Mucosa of stomach (tissue), 1 donor: ENCODE measurements around the gene INSR.

ENCODE experiments used
- H3K27me3 ChIP-seq: one replicate; pipeline ENCODE4 v1.7.0; 2013; ENCODE audit warnings: mild to moderate bottlenecking, low read length; ENCODE audit not compliant: control insufficient read depth, insufficient read depth
- H3K36me3 ChIP-seq: one replicate; pipeline ENCODE4 v1.7.0; 2013; ENCODE audit warnings: low read length; ENCODE audit not compliant: control insufficient read depth, insufficient read depth
- H3K4me1 ChIP-seq: one replicate; pipeline ENCODE4 v1.7.0; 2013; ENCODE audit warnings: mild to moderate bottlenecking, low read length; ENCODE audit not compliant: control insufficient read depth, insufficient read depth
- H3K4me3 ChIP-seq: one replicate; pipeline ENCODE4 v1.7.0; 2013; ENCODE audit warnings: low read length
- H3K9ac ChIP-seq: one replicate; pipeline ENCODE4 v1.7.0; 2013; ENCODE audit warnings: mild to moderate bottlenecking, low read length, moderate library complexity
- H3K9me3 ChIP-seq: one replicate; pipeline ENCODE4 v1.7.0; 2013; ENCODE audit warnings: mild to moderate bottlenecking, low read length, moderate library complexity; ENCODE audit not compliant: control insufficient read depth
- donor health status: Pancreatic carcinoma.

The INSR gene

DNA sequence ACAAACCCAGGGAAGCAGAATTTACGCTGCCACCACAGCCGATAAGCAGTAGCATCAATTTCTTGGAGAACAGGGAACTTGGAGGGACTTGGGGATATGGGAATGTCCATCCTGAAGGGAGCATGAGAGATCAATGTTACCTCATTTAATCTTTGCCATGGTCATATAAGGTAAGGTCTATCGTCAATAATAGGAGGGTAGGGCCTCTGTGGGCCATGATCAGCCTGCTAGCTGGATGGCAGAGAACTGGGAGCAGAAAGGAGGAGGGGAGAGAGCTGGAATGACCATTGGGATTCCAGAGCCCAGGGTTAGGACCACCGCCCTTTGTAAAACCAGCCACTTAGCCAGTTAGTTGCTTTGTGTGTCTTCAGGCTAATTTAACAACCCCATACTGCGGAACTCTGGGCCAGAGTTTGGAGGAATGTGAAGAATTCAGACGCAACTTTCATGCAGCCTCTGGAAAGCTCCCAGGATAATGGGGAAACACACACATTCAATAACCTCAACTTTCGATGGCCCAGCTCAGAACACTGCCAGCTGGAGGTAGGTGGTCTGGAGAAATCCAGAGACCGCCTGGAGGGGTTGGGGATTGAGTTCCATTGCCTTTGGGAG lies 184.4 kb downstream of the INSR start:
- Histone ChIP-seq H3K9me3 (no peaks in the 10 kb centered on the region), H3K27me3 (no peaks in the 10 kb centered on the region), H3K36me3 (no peaks in the 10 kb centered on the region), H3K4me1 (no peaks in the 10 kb centered on the region), H3K9ac (no peak overlapping the region), H3K4me3 (no peak overlapping the region)

DNA sequence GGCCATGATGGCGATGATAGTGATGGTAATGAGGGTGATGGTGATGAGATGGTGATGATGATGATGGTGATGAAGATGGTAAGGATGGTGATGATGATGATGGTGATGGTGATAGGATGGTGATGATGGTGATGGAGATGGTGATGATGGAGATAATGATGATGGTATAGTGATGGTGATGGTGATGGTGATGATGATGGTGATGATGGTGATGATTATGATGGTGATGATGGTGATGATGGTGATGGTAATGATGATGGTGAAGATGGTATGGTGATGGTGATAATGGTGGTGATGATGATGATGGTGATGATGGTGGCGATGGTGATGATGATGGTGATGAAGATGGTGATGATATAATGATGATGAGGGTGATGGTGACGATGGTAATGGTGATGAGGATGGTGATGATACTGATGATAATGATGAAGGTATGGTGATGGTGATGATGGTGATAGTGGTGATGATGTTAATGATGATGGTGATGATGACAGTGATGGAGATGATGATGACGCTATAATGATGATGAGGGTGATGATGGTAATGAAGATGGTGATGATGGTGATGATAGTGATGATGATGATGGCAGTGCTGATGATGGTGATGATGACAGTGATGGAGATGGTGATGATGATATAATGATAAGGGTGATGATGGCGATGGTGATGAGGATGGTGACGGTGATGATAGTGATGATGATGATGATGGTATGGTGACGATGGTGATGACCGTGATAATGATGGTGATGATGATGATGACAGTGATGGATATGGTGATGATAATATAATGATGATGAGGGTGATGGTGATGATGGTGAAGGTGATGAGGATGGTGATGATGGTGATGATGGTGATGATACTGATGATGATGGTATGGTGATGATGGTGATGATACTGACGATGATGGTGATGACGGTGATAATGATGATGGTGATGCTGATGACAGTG lies 187.2 kb downstream of the INSR start:
- Histone ChIP-seq H3K9me3 (no peaks in the 10 kb centered on the region), H3K36me3 (no peaks in the 10 kb centered on the region), H3K4me1 (no peaks in the 10 kb centered on the region), H3K9ac (no peak overlapping the region), H3K4me3 (no peak overlapping the region), H3K27me3 (no peaks in the 10 kb centered on the region)

DNA sequence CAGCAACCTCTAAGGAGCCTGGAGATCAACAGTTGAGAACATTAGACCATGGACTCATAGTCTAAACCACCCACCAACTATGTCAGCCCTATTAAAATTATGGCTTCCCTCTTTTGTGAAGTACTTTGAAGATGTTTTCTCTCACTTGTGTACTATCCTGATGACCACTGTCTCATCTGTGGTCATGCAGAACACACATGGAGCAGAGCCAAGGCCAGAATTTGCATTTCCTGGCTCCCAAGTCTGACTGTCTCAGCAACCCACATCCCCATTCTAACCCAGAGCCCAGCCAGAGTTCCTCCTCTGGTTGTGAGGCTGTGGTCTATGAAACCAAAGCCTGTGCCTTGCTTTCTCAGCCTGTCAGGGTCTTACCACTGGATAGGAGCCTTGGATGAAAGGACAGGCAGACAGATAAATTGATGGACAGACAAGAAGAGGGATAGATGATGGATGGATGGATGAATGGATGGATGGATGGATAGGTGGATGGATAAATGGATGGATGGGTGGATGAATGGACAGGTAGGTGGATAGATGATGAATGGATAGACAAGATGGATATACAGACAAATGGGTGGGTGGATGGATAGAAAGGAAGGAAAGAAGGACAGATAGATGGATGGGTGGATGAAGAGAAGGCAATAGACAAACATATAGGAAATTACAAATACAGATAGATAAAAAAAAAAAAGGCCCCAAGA lies 189.3 kb downstream of the INSR start:
- H3K4me1 ChIP-seq = peaks cover 15% of the 10 kb centered on the region
- H3K9me3 ChIP-seq = no peaks in the 10 kb centered on the region
- no peaks in the 10 kb centered on the region for H3K36me3 ChIP-seq
- H3K9ac ChIP-seq = no peak overlapping the region
- peaks cover 4% of the 10 kb centered on the region for H3K27me3 ChIP-seq
- no peak overlapping the region for H3K4me3 ChIP-seq

DNA sequence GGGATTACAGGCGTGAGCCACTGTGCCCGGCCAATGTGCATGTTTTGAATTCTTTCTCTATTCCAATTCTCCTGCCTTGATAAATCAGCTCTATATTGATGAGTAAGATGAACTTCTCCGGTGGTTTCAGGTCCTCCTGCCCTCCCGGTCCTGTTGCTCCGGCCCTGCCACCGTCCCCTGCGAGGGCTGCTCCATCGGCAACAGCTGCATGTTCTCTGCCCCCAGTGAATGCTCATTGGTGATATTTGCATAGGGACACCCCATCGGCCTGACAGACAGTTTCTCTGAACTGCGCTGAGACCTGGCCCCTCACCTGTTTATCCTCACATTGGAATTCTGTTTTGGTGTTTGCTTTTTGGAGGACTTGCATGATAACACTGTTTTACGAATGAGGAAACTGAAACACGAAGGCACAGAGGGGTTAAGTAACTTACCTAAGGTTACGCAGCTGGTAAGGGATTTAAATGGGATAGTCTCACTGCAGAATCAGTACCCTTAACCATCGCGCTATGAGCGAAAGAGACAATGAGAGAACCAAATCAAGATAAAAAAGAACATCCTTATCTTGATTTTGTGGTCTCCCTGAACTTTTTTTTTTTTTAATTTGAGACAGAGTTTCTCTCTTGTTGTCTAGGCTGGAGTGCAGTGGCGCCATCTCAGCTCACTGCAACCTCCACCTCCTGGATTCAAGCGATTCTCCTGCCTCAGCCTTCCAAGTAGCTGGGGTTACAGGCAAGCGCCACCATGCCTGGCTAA lies 192.5 kb downstream of the INSR start:
- H3K9me3 ChIP-seq = no peaks in the 10 kb centered on the region
- H3K36me3 ChIP-seq = no peaks in the 10 kb centered on the region
- no peak overlapping the region for H3K4me3 ChIP-seq
- H3K4me1 ChIP-seq = peaks cover 17% of the 10 kb centered on the region
- no peak overlapping the region for H3K9ac ChIP-seq
- H3K27me3 ChIP-seq = peaks cover 4% of the 10 kb centered on the region

DNA sequence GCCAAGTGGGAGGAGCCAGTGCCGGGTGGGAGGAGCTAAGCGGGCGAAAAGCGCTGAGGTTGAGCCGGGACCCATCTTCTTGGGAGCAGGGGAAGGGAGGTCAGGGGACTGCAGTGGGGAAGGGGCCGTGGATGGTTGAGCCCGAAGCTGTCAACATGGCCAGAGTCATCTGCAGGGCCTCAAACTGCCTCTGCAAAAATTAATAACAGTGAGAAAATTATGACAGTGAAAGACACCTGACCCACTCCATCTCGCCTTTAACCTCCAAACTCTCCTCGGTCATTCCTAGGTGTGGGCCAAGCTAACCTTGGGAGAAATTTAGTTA lies 194.7 kb downstream of the INSR start:
- Histone ChIP-seq H3K27me3 (peaks cover 4% of the 10 kb centered on the region), H3K36me3 (no peaks in the 10 kb centered on the region), H3K9me3 (no peaks in the 10 kb centered on the region), H3K9ac (peak overlapping the region; percentile 94), H3K4me1 (peaks cover 17% of the 10 kb centered on the region), H3K4me3 (peak overlapping the region; percentile 80)

DNA sequence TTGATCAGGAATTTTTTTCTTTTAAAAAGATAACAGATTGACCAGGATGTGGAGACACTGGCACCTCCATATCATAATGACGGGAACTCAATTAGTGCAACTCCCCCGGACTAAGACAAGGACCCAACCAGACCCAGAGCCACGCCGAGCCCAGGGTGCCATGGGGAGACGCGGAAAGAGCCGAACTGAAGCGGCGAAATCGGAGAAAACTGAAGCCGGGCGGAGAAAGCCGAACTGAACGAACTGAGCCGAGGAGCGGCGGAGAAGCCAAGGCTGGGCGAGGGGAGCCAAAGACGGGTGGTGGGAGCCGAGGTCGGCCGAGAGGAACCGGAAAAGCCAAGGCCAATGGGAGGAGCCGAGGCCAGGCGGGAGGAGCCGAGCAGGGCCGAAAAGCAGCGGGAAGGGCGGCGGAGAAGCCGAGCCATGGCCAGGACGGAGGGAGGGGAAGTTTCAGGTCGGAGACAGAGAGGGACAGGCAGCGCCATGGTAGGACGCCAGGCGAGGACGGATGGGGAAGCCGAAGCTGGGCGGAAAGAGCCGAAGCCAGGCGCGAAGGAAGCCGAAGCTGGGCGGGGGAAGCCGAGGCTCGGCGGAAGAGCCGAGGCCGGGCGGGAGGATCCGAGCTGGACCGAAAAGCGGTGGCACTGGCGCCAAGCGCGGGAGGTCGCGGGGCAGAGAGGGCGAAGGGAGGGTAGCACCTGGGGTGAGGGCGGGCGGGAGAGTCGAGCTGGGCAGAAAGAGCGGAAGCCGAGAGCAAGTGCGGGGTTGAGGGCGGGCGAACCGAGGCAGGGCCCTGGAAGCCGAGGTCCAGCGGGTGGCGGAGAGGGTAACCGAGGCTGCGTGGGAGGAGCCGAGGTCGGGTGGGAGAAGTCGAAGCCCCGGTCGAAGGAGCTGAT lies 195.3 kb downstream of the INSR start:
- Histone ChIP-seq H3K36me3 (no peaks in the 10 kb centered on the region), H3K9me3 (no peaks in the 10 kb centered on the region), H3K9ac (peak overlapping the region; percentile 94), H3K27me3 (peaks cover 4% of the 10 kb centered on the region), H3K4me1 (peaks cover 17% of the 10 kb centered on the region), H3K4me3 (peak overlapping the region; percentile 80)

DNA sequence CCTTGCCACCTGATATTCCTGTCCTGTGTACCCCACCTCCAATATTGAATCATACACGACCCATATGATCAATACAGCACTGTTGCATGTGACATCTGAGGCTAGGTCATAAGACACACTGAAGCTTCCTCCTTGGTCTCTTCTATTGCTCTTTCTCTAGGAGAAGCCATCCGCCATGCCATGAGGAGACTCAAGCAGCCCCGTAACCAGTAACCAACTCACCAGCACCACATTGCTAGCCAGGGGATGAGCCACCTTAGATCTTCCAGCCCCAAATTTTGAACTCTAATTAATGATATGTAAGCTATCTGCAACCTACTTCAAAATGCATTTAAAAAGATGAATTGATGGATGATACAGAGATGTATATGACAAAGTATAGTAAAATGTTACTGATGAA lies 196.1 kb downstream of the INSR start:
- peaks cover 17% of the 10 kb centered on the region for H3K4me1 ChIP-seq
- H3K4me3 ChIP-seq = peak overlapping the region; percentile 80
- H3K36me3 ChIP-seq = no peaks in the 10 kb centered on the region
- H3K9ac ChIP-seq = no peak overlapping the region
- H3K9me3 ChIP-seq = no peaks in the 10 kb centered on the region
- H3K27me3 ChIP-seq = peaks cover 4% of the 10 kb centered on the region

DNA sequence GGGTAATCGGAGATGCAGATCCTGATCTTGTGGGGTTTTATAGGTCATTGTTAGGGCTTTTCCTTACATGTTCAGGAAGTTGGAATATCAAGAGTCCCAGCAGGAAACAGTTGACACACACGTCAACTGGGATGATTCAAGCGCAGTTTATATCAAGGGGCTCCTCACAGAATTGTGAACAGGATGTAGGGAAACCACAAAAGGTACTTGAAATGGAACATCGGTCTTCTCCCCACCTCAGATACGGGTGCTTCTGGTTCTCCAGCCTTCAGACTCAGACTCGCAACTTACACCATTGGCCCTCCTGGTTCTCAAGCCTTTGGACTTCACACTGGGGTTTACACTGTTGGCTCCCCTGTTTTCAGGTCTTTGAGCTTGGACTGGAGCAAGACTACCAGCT lies 205.2 kb downstream of the INSR start:
- Histone ChIP-seq H3K9me3 (peaks cover 12% of the 10 kb centered on the region), H3K36me3 (peaks cover 4% of the 10 kb centered on the region)

DNA sequence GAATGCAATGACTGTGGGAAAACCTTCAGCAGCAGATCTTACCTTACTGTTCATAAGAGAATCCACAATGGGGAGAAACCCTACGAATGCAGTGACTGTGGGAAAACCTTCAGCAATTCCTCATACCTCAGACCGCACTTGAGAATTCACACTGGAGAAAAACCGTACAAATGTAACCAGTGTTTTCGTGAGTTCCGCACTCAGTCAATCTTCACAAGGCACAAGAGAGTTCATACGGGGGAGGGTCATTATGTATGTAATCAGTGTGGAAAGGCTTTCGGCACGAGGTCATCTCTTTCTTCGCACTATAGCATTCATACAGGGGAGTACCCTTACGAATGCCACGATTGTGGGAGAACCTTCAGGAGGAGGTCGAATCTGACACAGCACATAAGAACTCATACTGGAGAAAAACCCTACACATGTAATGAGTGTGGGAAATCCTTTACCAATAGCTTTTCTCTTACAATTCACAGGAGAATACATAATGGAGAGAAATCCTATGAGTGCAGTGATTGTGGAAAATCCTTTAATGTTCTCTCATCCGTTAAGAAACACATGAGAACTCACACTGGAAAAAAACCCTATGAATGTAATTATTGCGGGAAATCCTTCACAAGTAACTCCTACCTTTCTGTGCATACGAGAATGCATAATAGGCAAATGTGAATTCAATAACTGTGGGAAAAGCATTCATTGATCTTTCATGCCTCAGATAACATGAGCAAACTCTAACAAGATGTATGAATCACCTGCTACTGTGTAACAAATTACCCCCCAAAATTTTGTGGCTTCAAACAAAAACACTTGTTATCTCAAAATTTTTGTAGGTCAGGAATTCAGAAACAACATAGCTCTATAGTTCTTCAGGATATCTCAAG lies 210.9 kb downstream of the INSR start:
- H3K27me3 ChIP-seq = no peaks in the 10 kb centered on the region

More for the DNA sequence above, 205.2 kb downstream of the INSR start:
- Histone ChIP-seq H3K4me3 (no peak overlapping the region), H3K27me3 (no peaks in the 10 kb centered on the region), H3K4me1 (no peaks in the 10 kb centered on the region), H3K9ac (no peak overlapping the region)

DNA sequence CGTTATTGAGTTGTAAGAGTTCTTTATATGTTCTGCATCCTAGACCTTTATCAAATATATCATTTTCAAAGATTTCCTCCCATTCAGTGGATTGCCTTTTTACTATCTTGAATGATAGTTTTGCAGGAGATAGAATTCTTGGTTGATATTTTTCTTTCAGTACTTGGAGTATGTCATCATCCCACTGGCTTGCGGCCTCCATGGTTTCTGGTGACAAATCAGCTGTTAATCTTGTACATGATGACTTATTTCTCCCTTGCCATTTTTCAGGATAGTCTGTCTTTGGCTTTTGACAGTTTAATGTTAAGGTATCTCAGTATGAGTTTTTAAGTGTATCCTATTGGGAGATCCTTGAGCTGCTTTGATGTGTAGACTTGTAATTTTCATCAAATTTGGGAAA lies 216.2 kb downstream of the INSR start:
- Histone ChIP-seq H3K9me3 (peaks cover 41% of the 10 kb centered on the region), H3K27me3 (no peaks in the 10 kb centered on the region), H3K4me1 (no peaks in the 10 kb centered on the region), H3K4me3 (no peak overlapping the region), H3K36me3 (peaks cover 58% of the 10 kb centered on the region), H3K9ac (no peak overlapping the region)

More for the DNA sequence above, 210.9 kb downstream of the INSR start:
- peaks cover 46% of the 10 kb centered on the region for H3K36me3 ChIP-seq
- no peak overlapping the region for H3K9ac ChIP-seq
- H3K9me3 ChIP-seq = peaks cover 55% of the 10 kb centered on the region
- no peaks in the 10 kb centered on the region for H3K4me1 ChIP-seq
- H3K4me3 ChIP-seq = peak overlapping the region; percentile 0
